Measurements from ENCODE around the gene DMTF1.
"Not testable (repeated sequence)": the region's sequence is repeated elsewhere in the genome, so short reads cannot be mapped to it uniquely, and the experiment has no call there.

The DMTF1 gene

DNA sequence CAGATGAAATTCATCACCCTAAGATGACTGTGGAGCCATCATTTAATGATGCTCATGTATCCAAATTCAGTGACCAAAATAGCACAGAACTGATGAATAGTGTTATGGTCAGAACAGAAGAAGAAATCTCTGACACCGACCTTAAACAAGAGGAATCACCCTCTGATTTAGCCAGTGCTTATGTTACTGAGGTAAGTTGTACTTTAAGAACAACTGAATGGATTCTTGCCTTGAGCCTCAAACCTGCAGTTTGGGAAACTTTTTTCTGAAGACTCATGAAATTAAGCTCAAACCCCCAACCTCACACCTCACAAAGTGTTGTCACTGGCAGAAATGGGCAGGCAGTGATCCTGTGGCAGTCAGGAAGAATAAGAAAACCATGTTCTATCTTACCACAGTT is 41.7 kb downstream of the DMTF1 start:
- DNase-seq (ENCODE audit: low read depth in 2 of 2): no peak

DNA sequence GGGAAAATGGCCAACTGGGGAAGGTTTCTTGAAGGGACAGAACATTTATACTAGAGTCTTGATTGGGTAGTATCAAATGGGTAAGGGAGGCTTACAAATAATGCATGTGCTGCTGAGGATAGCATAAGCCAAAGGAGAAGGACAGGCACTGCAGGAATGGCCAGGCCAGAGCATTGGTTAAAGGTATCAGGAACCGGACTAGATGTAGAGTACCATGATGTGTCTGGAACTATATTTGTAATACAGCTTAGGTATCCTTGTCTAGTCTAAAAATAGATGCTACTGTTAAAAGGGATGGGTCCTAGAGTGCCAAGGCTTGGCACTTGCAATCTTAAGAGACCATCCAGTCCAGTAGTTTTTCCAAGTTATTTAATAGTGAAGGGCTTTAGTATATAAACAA is 47.0 kb downstream of the DMTF1 start:
- DNase-seq (ENCODE audit: low read depth in 2 of 2): no peak

DNA sequence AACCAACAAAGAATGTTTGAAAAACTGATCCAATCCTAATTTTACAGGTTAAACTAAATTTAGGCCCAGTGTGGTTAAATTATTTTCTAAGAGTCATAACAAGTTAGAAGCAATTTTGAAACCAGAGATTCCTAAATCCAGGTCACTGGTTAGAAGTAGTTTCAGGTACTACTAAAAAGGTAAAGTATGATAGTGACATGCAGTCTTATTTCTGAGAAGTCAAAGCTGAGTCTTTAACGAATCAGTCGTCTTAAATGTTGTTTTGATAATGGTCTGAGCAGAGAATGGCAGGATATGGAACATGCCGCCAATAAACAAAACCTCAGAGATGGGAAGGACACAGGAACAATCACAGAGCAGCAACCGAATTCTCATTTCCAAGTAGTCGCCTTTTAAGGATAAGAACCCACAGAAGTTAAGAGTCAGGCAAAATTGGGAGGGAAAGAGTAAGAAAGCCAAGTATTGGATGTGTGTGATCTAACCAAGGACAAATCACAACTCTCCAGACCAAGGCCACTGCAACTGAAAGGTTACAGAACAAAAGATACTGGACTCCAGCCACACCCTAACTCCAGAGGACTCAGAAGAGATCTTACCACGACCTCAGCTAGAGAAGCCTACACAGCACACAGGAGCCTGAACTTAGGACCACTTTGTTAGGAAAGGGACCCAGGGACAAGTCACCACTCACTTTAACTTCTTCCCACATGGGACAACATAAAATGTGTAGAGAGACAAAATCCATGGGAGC is 47.6 kb downstream of the DMTF1 start:
- no peak for DNase-seq (ENCODE audit: low read depth in 2 of 2)

DNA sequence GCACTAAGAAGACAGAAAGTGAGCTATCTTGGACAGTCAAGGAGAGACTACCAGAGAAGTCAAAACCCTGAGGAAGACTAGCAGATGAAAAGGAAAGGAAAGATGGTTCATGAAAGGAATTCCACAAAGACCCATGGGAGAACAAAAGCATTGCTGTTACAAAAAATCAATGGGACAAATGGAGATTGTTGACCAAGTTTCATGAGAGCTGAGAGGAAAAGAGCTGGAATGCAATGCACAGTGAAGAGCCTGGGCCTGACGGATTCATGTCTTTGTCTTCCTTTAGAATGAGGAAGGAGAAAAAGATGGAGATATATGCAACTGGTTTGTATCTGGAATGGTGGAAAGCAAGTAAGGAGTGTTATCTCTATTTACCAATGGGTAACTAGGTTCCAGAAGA is 50.0 kb downstream of the DMTF1 start:
- no peak for DNase-seq (ENCODE audit: low read depth in 2 of 2)

DNA sequence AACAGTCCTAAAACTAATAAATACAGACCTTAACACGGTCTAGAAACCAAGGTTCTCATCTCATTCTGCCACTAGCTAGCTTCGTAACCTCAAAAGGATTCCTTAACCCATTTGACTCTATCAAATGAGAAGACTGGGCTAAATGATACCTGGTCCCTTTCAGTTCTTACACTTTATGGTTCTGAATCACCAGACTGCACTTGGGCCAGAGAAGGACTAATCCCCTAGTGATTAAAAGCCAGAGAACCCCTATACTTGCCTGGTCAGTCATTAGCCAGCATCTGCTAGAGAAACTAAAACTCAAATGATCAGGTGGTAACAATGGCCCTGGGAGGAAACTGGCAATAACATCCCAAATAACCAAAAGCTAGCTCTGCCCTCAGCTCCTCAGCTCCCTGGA is 50.5 kb downstream of the DMTF1 start:
- DNase-seq (ENCODE audit: low read depth in 2 of 2): no peak

DNA sequence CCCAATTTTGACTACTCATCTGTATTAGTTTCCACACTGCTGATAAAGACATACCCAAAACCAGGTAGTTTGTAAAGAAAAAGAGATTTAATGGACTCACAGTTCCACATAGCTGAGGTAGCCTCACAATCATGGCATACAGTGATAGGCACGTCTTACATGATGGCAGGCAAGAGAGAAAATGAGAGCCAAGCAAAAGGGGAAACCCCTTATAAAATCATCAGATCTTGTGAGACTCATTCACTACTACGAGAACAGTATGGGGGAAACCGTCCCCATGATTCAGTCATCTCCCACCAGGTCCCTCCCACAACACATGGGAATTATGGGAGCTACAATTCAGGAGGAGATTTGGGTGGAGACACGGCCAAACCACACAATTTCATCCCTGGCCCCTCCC is 51.7 kb downstream of the DMTF1 start:
- not testable (repeated sequence) for DNase-seq (ENCODE audit: low read depth in 2 of 2)

DNA sequence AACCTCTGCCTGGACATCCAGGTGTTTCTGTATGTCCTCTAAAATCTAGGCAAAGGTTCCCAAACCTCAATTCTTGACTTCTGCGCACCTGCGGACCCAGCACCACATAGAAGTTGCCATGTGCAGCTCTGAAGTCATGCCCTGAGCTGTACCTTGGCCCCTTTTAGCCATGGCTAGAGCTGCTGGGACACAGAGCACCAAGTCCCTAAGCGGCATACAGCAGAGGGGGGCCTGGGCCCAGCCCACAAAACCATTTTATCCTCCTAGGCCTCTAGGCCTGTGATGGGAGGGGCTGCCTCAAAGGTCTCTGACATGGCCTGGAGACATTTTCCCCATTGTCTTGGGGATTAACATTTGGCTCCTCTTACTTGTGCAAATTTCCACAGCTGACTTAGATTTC is 52.7 kb downstream of the DMTF1 start:
- DNase-seq (ENCODE audit: low read depth in 2 of 2): no peak

DNA sequence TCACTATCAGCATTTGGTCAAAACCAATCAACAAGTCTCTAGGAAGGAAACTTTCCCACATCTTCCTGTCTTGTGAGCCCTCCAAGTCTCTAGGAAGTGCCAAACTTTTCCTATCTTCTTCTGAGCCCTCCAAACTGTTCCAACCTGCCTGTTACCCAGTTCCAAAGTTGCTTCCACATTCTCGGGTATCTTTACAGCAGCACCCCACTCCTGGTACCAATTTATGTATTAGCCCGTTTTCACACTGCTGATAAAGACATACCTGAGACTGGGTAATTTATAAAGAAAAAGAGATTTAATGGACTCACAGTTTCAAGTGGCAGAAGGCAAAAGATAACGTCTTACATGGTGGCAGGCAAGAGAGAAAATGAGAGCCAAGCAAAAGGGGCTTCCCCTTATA is 53.4 kb downstream of the DMTF1 start:
- not testable (repeated sequence) for DNase-seq (ENCODE audit: low read depth in 2 of 2)

DNA sequence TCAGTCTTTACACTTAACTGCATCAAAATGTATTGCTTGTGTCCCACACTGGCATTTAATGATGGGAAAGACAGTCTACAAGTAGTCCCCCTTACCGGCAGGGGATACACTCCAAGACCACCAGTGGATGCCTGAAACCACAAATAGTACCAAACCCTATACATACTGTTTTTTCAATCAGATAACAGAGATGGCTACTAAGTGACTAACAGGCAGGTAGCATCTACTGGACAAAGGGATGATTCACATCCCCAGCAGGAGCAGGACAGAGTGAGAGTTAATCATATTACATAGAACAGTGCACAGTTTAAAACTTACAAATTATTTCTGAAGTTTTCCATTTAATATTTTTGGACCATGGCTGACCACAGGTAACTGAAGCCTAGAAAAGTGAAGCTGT is 54.1 kb downstream of the DMTF1 start:
- DNase-seq (ENCODE audit: low read depth in 2 of 2): no peak

DNA sequence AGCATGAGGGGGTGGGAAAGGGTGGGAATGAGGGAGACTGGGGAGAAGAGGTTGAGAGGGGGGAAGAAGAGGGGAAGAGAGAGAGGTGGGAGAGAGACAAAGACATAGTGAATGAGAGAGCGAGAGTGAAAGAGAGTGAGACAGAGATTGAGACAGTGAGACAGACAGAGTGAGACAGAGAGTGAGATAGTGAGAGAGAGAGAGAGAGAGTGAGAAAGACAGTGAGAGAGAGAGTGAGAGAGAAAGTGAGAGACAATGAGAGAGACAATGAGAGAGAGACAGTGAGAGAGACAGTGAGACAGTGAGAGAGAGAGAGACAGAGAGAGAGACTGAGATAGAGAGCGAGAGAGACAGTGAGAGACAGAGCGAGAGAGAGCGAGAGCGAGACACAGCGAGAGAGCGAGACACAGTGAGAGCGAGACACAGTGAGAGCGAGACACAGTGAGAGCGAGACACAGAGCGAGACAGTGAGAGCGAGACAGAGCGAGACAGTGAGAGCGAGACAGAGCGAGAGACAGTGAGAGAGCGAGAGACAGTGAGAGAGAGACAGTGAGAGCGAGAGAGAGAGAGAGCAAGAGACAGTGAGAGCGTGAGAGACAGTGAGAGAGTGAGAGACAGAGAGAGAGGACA is 57.2 kb downstream of the DMTF1 start:
- no peak for DNase-seq (ENCODE audit: low read depth in 2 of 2)

DNA sequence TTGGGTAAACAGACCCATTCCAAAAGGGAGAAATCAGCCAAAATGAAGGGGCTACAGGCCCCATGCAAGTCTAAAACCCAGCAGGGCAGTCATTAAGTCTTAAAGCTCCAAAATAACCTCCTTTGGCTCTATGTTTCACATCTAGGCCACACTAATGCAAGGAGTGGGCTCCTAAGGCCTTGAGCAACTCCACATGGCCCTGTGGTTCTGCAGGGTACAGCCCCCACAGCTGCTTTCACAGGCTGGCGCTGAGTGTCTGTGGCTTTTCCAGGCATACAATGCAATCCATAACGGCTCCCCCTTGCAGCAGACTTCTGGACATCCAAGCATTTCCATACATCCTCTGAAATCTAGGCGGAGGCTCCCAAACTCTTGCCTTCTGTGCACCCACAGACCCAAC is 58.3 kb downstream of the DMTF1 start:
- DNase-seq (ENCODE audit: low read depth in 2 of 2): no peak

DNA sequence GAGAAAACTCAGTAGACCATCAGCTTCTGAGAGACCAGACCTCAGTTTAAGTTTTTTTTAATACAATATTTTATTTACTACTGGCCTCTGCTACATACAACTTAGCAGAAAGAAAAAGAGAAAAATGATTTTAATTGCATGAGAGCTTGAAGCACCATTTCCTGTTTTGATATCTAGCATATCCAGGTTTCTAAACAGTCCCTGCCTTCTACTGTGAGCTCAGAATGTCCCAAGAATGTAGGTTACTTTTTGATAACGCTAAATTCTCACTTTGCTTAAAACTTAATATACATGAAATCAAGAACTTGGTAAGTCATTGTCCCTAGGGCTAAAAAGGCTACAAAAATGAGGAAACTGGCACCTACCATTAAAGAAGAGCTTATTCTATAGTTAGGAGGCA is 60.2 kb downstream of the DMTF1 start:
- no peak for DNase-seq (ENCODE audit: low read depth in 2 of 2)

DNA sequence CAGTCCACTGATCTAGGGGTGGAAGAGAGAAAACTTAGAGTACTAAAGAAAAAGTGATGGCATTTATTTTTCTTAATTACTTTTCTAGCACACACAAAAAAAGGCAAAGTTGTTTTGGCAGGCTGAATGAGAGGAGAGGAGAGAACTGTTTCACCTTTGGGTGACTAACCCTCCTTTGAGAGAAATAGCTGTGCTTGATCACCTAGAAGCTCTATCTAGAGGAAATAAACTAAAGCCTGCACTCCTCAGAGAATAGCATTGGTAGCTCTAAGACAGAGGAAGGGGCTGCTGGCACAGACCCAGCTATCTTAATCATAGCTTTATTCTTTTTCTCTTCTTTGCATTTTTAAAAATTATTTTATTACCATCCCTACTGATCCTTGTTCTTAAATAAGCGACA is 61.0 kb downstream of the DMTF1 start:
- no peak for DNase-seq (ENCODE audit: low read depth in 2 of 2)

DNA sequence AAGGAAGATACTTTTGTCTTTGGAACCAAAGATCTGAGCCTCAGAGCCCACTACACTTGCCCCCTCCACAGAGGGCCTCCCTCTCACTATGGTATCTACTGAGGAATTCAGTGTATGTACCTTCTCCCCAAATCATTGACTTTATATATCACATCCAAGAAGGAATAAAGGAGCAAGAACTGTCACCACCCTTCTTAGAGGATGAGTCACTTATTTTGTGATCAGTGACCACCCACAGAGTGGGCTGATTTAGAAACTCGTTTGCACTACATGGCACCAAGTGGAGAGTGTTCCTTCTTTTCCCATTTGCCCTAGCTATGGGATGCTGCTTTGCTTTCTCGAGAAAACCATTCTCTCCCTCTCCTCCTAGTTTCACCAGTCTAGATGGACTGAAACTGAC is 61.6 kb downstream of the DMTF1 start:
- no peak for DNase-seq (ENCODE audit: low read depth in 2 of 2)

DNA sequence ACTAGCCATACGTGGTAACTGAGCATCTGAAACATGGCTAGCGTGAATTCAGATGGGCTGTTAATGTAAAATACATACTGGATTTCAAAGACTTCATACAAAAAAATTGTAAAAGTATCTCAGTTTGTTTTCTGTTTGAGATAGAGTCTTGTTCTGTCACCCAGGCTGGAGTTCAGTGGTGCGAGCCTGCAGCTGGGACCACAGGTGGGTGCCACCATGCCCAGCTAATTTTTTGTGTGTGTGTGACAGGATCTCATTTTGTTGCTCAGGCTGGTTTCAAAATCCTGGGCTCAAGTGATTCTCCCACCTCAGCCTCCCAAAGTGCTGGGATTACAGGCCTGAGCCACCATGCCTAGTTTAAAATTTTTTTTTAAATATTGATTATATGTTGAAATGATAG is 62.8 kb downstream of the DMTF1 start:
- DNase-seq (ENCODE audit: low read depth in 2 of 2): no peak

DNA sequence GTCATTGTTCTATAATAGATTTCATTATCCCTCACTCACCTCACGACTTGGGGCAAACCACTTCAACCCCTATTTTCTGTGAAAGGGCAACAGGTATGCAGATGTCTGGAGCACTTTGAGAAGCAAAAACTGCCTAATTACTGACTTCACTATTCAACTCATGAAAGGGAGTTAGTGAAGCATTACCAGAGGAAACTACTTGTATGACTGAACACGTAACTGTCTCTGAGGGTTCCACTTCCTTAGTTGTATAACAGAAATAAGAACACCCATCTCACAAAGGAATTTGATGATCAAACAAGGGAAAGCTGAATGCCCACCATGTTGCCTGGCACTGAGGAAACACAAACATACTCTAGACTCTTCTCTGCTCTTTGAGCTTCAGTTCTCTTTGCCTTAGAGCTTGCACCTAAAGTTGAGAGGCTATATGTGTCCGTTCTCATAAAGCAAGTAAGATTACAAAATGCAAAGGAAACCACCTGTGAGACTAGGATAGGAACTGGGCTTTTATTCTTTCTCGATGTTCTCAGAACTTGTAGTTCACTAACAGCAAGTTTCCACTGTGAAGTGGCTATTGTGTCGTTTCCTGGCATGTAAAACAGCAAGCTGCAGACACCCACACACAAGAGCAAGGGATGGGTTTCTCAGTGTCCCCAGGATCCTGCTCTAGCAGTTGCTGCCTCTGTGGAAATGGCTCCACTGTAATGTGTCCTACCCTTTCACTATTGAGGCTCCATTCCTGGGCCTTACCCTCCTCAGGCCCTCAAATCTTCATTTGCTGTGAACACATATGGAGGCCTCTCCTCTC is 64.7 kb downstream of the DMTF1 start:
- peak; percentile 31 to 37 for DNase-seq (ENCODE audit: low read depth in 2 of 2)

DNA sequence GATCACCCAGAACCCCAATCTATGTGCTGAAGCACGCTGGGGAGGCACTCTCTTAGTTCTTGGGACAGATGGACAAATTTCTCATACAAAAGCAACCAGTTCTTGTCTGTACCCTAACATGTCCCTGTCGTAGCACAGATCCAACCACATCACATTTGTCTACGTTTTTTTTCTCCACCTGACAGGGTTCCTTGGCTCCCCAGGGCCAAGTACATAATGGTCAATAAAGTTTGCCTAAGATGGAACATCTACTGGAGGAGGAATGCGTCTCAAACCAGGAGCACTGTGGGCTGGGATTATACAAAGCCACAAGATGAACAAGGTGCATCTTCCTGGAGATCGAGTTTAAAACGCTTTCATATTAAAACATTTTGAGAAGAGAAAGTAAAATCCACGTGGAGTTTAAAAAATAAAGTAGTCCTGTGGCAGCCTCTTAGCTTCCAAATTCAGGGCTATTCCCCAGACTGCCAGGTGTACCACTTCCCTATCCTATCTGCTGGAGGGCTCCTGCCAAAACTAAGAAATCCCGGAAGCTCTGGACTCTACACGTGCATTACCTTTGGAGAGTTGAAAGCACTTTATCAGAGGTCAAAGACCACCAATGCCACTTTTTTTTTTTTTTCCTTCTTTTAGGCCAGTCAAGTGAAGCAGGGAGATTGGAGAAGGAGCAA is 65.9 kb downstream of the DMTF1 start:
- no peak for DNase-seq (ENCODE audit: low read depth in 2 of 2)

DNA sequence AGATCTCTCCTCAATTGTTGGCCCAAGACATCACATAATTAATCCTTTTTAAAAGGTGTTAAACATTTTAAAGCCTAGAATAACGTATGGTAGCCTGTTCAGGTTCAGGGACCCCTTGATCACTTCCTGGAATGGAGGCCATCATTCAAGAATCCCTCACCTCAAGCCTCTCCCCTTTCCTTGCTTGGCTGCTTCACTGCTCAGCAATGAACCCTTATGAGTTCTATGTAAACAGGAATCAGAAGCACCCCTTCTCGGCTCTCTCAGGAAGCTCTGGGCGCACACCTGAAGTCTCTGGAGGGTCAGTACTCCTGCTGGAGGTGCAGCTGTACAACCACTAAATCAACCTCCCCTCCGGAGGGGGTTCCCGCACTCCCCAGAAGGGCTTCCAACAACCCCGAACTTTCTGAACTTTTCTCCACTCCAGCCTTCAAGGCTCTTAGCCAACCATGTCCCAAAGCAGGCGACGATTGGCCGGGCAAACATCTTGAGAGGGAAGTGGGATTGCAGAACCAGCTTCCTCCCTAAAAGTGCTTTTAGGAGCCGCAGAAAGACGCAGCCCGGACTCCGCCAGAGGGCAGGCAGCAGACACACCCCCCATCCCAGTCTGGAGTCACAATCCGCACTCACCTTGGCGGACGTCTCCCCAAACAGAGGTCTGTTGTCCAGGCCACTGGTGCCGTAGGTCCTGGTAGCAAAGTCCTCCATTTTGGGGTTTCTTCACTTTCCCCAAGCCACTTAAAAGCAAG is 66.7 kb downstream of the DMTF1 start:
- peak in 1 of 2 donors; percentile 17 for DNase-seq (ENCODE audit: low read depth in 2 of 2)

DNA sequence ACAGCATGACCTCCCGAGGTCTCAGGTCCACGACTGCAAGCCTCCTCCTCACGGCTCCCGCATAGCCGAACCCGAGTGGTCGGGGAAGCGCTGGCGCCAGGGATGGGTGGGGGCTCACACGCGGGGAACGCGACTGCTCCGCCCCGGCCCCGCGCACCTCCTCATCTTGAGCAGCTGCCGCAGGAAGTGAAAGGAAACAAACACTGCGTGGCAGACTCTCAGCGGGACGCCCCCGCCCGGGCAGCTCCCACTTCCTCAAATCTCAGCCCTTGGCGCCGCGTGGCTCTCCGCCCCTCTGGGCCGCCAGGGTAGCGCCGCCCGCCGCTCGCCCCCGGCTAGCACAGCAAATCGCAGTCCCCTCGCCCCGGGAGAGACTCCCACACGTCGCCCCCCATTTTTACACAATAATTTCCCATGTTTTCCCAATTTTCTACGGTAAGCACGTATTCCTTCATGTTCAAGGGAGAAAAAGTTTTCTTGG is 67.3 kb downstream of the DMTF1 start, which contains the start of gene TMEM243:
Gene TMEM243, minus strand, starts transcription at position 188 of the 481 bp plus-strand sequence. CDS start 229 bp downstream, outside the sequence.
- peak; percentile 79 to 87 for DNase-seq (ENCODE audit: low read depth in 2 of 2)

DNA sequence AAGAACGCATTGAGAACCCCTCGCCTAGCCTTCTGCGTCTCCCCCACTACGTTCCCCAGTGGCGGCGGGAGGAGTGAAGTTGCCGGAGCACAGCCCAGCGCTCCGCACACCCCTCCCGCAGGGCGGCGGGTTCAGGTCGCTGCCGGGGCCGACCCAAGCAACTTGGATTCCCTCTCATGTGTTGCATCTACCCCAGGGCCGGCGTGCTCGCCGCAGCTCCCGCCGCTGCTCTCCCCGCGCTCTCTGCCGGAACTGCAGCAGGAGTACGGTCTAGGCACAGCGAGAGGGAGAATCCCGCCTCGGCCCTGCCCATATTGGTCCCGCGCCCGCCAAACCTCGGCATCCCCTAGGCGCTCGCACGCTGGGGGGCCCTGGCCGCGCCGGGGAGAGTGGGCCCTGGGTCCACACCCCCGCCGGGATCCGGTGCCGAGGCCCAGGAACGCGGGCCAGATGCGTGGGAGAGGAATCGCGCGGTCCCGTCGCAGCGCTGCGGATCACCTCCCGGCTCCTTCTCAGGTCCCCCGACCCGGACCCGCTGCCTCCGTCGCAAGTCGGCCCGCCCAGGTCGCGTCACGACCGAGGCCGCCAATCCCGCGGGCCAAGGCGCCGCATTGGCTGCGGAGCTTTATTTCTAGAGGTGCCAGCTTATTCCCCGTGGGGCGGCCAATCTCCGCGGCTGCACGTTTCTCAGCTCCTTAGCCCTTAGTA is 67.9 kb downstream of the DMTF1 start:
- DNase-seq (ENCODE audit: low read depth in 2 of 2): peak; percentile 62 to 79

All from stimulated activated CD8-positive, alpha-beta memory T cell treated with anti-CD3 and anti-CD28 coated beads, Interleukin-7, amount 100 ng/mL, for 4 hours (primary cell).